Kidney capillary endothelial cell (primary cell): ENCODE measurements around the gene OLFM1.

ENCODE experiments used
- DNase-seq: peaks from one replicate; pipeline ENCODE4 v3.0.0-alpha.2; 2018; ENCODE audit warnings: low spot score

Gene OLFM1

GRCh38 chr9:135090081-135090480 lies 2.6 kb downstream of the OLFM1 start:
- no peak for DNase-seq

GRCh38 chr9:135090547-135090946 lies 3.1 kb downstream of the OLFM1 start:
- DNase-seq: no peak

- DNase-seq: no peak
Observed at GRCh38 chr9:135091545-135091944, 4.1 kb downstream of the OLFM1 start.

GRCh38 chr9:135093111-135093510 lies 5.6 kb downstream of the OLFM1 start:
- DNase-seq: no peak

- DNase-seq: no peak
Observed at GRCh38 chr9:135093911-135094584, 6.6 kb downstream of the OLFM1 start.

- no peak for DNase-seq
Observed at GRCh38 chr9:135095470-135096407, 8.3 kb downstream of the OLFM1 start.

GRCh38 chr9:135096408-135096895 lies 9.0 kb downstream of the OLFM1 start:
- DNase-seq: no peak

GRCh38 chr9:135098400-135099105 lies 11.1 kb downstream of the OLFM1 start:
- no peak for DNase-seq

- DNase-seq: no peak
Observed at GRCh38 chr9:135099574-135099973, 12.1 kb downstream of the OLFM1 start.

- no peak for DNase-seq
Observed at GRCh38 chr9:135100241-135100681, 12.8 kb downstream of the OLFM1 start.

GRCh38 chr9:135100725-135101410 lies 13.4 kb downstream of the OLFM1 start:
- DNase-seq: no peak

- no peak for DNase-seq
Observed at GRCh38 chr9:135101486-135101885, 14.0 kb downstream of the OLFM1 start.

GRCh38 chr9:135101926-135102325 lies 14.5 kb downstream of the OLFM1 start:
- DNase-seq: no peak

- DNase-seq: no peak
Observed at GRCh38 chr9:135102331-135102730, 14.9 kb downstream of the OLFM1 start.

GRCh38 chr9:135103001-135103446 lies 15.6 kb downstream of the OLFM1 start:
- DNase-seq: no peak

- no peak for DNase-seq
Observed at GRCh38 chr9:135103931-135104639, 16.6 kb downstream of the OLFM1 start.

GRCh38 chr9:135104761-135105160 lies 17.3 kb downstream of the OLFM1 start:
- DNase-seq: no peak

GRCh38 chr9:135105211-135105745 lies 17.8 kb downstream of the OLFM1 start:
- DNase-seq: no peak

- no peak for DNase-seq
Observed at GRCh38 chr9:135105938-135106491, 18.5 kb downstream of the OLFM1 start.

GRCh38 chr9:135106551-135107270 lies 19.2 kb downstream of the OLFM1 start:
- DNase-seq: no peak
